ENCODE data around the gene CXorf49. TPM values are rescaled to one million over a fixed set of nuclear protein-coding genes. Genes with fewer than 3 reads are reported as not detected.

The CXorf49 gene
- total RNA-seq, 6 donors from 2014 or later, result not detected

- ATAC-seq (ENCODE audit: low FRiP score in 2 of 2) (no peak), DNase-seq (peak in 1 of 2 donors; percentile 40)
- WGBS, 2 donors, result 90 to 91% methylated on average over 12 to 48 of the region's 48 CpGs
- Histone ChIP-seq H3K36me3 (no peaks in the 10 kb centered on the region), H3K4me3 (no peak overlapping the region), H3K27ac (no peak overlapping the region), H3K9me3 (no peaks in the 10 kb centered on the region), H3K27me3 (no peaks in the 10 kb centered on the region), H3K4me1 (no peaks in the 10 kb centered on the region)
- TF ChIP-seq CTCF (IDR thresholded peaks at IDR 0.05), result no peak
- no peak for TF ChIP-seq POLR2A (IDR thresholded peaks at IDR 0.05)
- TF ChIP-seq POLR2AphosphoS5 (IDR thresholded peaks at IDR 0.05), result no peak
- no peak for TF ChIP-seq EP300 (IDR thresholded peaks at IDR 0.05)
These were observed 51.6 kb downstream of the CXorf49 start for GRCh38 chrX:71666240-71667223.

GRCh38 chrX:71665747-71666146 lies 52.3 kb downstream of the CXorf49 start:
- Histone ChIP-seq H3K27ac (no peak overlapping the region), H3K4me3 (no peak overlapping the region), H3K9me3 (no peaks in the 10 kb centered on the region), H3K27me3 (no peaks in the 10 kb centered on the region), H3K36me3 (no peaks in the 10 kb centered on the region), H3K4me1 (no peaks in the 10 kb centered on the region)
- ATAC-seq (ENCODE audit: low FRiP score in 2 of 2) (no peak), DNase-seq (no peak)
- no peak for TF ChIP-seq CTCF (IDR thresholded peaks at IDR 0.05)
- no peak for TF ChIP-seq EP300 (IDR thresholded peaks at IDR 0.05)
- no peak for TF ChIP-seq POLR2AphosphoS5 (IDR thresholded peaks at IDR 0.05)
- no peak for TF ChIP-seq POLR2A (IDR thresholded peaks at IDR 0.05)
- WGBS, 2 donors, result 67% methylated on average over 10 of the region's 10 CpGs; no CpG with 5 or more reads in 1 of the 2 donors

GRCh38 chrX:71664889-71665491 lies 53.1 kb downstream of the CXorf49 start:
- H3K27ac ChIP-seq, result no peak overlapping the region
- no peaks in the 10 kb centered on the region for H3K36me3 ChIP-seq
- no peak for DNase-seq
- WGBS, 2 donors, result 91 to 100% methylated on average over 10 to 16 of the region's 16 CpGs
- TF ChIP-seq POLR2A (IDR thresholded peaks at IDR 0.05) (no peak), POLR2AphosphoS5 (IDR thresholded peaks at IDR 0.05) (no peak), CTCF (IDR thresholded peaks at IDR 0.05) (no peak), EP300 (IDR thresholded peaks at IDR 0.05) (no peak)
- no peaks in the 10 kb centered on the region for H3K4me1 ChIP-seq
- no peaks in the 10 kb centered on the region for H3K27me3 ChIP-seq
- no peak for ATAC-seq (ENCODE audit: low FRiP score in 2 of 2)
- no peak overlapping the region for H3K4me3 ChIP-seq
- H3K9me3 ChIP-seq, result no peaks in the 10 kb centered on the region

Small RNA genes lying within 50 kb of the gene (small RNA-seq; reads per million reads assigned to genes)
- gene BX276092.4 (0 reads per million in 4 donors), gene BX276092.6 (0 reads per million in 4 donors), gene BX276092.8 (0 reads per million in 4 donors)

Other genes starting within 250 kb of the CXorf49 start
- 100 to 1,000 TPM in 5 of 6 donors, 10 to 100 TPM in 1; 88.3 to 315 (median 159) TPM for gene OGT, start 185.2 kb downstream of the CXorf49 start, total RNA-seq
- 1 to 10 TPM; 1.1 to 7.3 (median 2.9) TPM for gene GCNA, start 139.8 kb downstream of the CXorf49 start, total RNA-seq
- 1 to 10 TPM in 2 of 6 donors, under 1 TPM in 3, not detected in 1; 0.76 to 5.2 (median 0.97) TPM for gene CXCR3, start 99.8 kb downstream of the CXorf49 start, total RNA-seq
- not detected for gene CXorf49B, start 45.1 kb upstream of the CXorf49 start, total RNA-seq
- gene NHSL2, start 192.6 kb upstream of the CXorf49 start, total RNA-seq, result 10 to 100 TPM in 3 of 6 donors, 1 to 10 TPM in 3; 5.8 to 18.3 (median 9.9) TPM